ENCODE data around the gene TNFRSF12A.

The TNFRSF12A gene

DNA sequence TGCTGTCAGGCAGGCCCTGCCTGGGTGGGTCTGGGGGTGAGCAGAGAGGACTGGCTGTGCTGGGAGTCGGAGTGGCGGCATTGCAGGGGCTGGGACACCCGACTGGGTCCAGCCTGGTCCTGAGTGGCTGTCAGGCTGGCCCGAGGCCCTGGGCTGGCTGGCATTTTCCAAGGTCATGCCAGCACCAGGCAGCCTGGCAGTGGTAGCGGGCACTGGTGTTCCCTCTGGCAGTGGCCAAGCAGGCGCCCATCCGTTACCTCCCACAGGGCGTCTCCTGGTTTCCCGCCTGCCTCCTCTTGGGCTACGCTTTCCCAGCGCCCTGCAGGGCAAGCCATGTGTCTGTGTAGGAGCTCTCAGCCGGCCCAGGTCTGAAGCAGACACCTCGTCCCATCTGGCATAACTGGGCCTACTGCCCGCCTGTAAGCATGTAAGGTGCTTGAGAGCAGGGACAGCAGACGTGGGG is 34.2 kb upstream of the TNFRSF12A start:
- no peak for DNase-seq (ENCODE audit: low read depth in 2 of 3, low spot score in 2 of 3)

GRCh38 chr16:2986623-2987188 is 33.5 kb upstream of the TNFRSF12A start:
- no peak for DNase-seq (ENCODE audit: low read depth in 2 of 3, low spot score in 2 of 3)

DNA sequence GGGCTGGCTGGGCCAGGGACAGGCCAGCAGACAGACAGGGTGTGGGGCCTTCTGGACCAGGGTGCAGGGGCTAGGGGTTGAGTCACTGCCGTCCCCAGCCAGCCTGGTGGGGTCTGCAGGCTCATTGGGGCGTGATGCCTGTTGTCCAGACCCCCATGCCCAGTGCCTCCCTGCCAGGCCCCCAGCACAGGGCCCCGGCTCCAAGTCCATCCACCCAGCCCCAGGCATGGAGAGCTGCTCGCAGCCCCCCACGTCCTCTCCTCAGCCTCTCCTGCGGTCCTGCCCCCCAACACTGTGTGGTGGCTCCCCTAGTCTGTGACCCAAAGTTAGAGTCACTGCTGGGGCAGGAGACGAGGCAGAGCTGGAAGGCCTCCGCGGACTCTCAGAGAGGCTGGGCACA is 32.9 kb upstream of the TNFRSF12A start:
- DNase-seq (ENCODE audit: low read depth in 2 of 3, low spot score in 2 of 3) = no peak

- no peak for DNase-seq (ENCODE audit: low read depth in 2 of 3, low spot score in 2 of 3)
Measured at GRCh38 chr16:2987833-2988232, 32.3 kb upstream of the TNFRSF12A start.

GRCh38 chr16:2988590-2989099 is 31.5 kb upstream of the TNFRSF12A start:
- no peak for DNase-seq (ENCODE audit: low read depth in 2 of 3, low spot score in 2 of 3)

DNA sequence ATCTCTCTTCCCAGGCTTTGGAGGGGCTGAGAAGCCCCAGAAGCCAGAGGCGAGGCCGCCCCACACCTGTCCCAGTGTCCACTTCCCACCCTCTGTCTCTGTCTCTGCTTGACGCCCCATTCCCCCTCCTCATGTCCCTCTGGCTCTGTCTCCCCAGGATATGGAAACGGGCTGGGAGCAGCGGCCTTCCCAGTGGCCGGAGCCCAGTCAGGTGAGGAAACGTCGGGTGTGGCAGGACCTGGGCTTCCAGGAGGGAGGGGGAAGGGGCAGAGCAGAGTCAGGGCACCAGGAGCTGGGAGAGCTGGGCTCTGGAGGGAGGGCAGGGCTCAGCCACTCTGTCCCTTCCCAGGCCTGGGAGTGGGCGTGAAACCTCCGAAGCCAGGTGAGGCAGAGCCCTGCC is 29.3 kb upstream of the TNFRSF12A start:
- DNase-seq (ENCODE audit: low read depth in 2 of 3, low spot score in 2 of 3) = no peak

GRCh38 chr16:2991566-2992261 is 28.5 kb upstream of the TNFRSF12A start:
- no peak for DNase-seq (ENCODE audit: low read depth in 2 of 3, low spot score in 2 of 3)

DNA sequence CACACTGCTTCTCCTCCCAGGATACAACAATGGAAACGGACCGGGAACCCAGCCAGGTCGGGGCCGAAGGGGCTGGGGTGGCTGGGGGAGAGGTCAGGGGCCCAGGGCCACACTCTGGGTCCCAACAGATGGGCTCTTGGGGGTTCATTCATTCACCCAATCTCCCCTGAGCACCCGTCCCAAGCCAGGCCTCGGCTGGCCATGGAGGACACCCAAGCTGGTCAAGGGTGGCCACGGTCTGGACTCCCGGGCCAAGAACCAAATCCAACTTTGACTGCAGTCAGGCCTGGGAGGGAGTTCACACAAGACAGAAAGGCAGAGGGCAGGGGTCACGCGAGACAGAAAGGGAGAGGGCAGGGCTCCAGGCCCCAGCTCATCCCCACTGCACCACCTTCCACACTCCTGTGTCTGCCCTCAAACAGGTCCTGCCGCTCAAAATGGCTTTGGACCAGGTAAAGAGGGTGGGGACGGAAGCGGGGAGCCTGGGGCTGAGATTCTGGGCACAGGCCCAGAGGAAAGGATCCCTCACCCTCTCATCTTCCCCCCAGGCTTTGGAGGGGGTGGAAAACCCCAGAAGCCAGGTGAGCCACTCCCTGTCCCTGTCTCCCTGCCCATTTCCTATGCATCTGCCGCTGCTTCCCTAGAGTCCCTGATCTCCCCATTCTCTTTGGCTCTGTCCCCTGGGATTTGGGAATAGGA is 27.6 kb upstream of the TNFRSF12A start:
- DNase-seq (ENCODE audit: low read depth in 2 of 3, low spot score in 2 of 3) = no peak

DNA sequence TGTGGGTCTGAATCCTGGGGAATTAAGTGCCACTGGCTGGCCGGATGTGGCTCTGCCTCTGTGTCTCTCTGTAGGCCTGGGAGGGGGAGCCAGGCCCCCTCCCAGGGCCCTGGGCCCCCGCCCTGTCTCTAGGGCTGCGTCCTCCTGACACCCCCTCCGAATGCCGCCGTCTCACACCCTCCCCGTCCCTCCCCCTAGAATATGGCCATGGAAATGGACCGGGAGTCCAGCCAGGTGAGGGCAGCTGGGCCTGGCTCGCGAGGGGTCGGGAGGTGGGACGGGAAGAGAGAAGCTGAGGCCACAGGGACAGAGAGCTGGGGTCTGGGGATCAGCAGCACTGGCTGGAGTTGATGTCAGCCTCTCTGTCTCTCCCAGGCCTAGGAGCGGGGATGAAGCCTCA is 23.9 kb upstream of the TNFRSF12A start:
- DNase-seq (ENCODE audit: low read depth in 2 of 3, low spot score in 2 of 3) = no peak

DNA sequence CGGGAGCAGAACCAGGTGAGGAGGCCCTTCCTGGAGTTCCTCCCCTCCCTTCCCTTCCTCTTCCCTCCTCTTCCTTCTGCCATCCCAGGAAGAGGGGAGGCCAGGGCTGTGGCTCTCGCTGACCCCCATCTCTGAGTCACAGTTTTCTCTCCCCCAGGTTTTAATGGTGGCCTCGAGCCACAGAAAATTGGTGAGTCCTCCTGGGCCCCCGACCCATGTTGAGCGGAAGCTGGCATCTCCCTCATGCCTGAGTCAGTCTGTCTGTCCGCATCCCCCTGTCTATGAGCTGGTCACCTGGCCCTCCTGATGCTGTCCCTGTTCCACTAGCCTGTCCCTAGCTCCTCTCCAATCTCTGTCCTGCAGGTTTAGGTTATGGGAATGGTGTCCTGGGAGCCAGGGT is 20.2 kb upstream of the TNFRSF12A start:
- DNase-seq (ENCODE audit: low read depth in 2 of 3, low spot score in 2 of 3) = no peak

GRCh38 chr16:3000540-3000939 is 19.6 kb upstream of the TNFRSF12A start:
- no peak for DNase-seq (ENCODE audit: low read depth in 2 of 3, low spot score in 2 of 3)

DNA sequence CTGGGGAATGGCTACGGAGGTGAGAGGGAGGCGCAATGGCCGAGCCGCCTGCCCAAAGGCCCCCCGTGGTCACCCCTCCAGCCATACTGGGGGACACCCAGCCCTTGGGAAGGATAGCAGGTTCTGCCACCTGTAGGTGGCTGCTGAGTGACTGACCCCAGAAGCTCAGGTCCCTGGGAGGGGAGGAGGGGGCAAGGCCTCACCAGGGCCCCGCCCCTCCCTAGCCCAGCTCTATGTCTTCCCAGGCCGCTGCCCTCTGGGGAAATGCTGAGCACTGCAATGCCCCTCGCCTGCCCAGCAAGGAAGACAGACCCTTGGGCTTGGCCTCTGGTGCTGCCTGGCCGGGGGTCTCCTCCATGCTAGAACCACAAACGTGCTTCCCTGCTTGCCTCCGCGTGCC is 18.9 kb upstream of the TNFRSF12A start:
- DNase-seq (ENCODE audit: low read depth in 2 of 3, low spot score in 2 of 3) = no peak

DNA sequence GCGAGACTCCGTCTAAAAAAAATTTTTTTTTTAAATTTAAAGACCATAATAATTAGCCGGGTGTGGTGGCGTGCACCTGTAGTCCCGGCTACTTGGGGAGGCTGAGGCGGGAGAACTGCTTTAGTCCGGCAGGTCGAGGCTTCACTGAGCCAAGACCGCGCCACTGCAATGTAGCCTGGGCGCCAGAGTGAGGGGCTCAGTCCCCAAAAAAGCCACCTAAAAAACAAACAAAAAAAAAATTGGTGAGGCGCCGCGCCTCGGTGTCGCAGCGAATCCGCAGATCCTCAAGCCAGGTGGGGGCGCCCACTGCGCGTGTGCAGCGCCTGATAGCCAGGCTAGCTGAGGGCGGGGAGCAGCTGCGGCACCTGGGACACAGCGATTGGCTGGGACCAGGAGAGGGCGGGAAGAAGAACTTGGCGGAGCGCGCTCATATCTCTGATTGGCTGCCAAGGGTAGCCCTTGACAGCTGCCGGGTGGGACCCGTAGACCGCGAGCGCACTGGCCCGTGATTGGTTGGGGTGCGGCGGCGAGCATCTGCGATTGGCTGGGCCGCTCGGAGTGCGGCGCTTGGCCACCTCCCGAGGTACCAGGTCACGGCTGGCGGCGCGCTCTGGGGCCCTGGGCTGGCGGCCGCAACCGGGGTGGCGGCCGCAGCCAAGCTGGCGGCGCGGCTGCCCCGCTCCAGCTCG is 16.4 kb upstream of the TNFRSF12A start:
- DNase-seq (ENCODE audit: low read depth in 2 of 3, low spot score in 2 of 3) = peak; percentile 80 to 93 (median 90)

- no peak for DNase-seq (ENCODE audit: low read depth in 2 of 3, low spot score in 2 of 3)
Measured at GRCh38 chr16:3004319-3004718, 15.8 kb upstream of the TNFRSF12A start.

GRCh38 chr16:3004781-3005284 is 15.3 kb upstream of the TNFRSF12A start:
- DNase-seq (ENCODE audit: low read depth in 2 of 3, low spot score in 2 of 3) = no peak

GRCh38 chr16:3007059-3007956 is 12.9 kb upstream of the TNFRSF12A start:
- DNase-seq (ENCODE audit: low read depth in 2 of 3, low spot score in 2 of 3) = no peak

DNA sequence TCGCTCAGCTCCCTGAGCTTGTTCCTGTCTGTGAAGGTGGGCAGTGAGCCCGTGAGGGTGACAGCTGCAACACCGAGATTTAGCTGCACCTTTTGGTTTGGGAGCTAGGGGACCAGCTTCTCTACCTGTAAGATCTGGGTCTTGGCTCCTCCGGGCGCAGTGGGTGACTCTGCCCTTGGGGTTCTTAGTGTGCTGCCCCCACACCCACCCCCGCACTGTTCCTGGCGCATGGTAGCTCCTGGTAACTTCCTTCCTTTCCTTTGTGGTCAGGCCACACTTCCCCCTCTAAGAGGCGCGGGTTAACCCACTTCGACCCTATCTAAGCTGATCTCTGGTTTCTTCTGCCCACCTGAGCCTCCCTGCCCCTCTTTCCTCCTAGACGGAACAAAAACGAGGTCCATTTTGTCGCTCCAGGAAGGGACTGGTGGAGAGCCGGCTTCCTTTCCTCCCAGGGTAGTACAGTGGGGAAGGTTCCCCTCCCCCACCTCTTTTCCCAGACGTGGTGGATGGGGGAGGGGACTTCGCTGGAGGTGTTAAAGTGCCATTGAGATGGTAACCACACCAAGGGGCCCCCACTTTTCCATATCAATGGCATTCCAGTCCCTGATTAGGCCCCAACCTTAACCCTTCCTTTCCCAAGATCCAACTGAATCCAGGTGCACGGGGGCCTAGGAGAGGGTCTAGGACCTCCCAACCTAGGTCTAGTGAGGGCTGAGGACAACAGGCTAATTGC is 12.0 kb upstream of the TNFRSF12A start:
- DNase-seq (ENCODE audit: low read depth in 2 of 3, low spot score in 2 of 3) = no peak

- DNase-seq (ENCODE audit: low read depth in 2 of 3, low spot score in 2 of 3) = no peak
Measured at GRCh38 chr16:3008690-3009037, 11.5 kb upstream of the TNFRSF12A start.

DNA sequence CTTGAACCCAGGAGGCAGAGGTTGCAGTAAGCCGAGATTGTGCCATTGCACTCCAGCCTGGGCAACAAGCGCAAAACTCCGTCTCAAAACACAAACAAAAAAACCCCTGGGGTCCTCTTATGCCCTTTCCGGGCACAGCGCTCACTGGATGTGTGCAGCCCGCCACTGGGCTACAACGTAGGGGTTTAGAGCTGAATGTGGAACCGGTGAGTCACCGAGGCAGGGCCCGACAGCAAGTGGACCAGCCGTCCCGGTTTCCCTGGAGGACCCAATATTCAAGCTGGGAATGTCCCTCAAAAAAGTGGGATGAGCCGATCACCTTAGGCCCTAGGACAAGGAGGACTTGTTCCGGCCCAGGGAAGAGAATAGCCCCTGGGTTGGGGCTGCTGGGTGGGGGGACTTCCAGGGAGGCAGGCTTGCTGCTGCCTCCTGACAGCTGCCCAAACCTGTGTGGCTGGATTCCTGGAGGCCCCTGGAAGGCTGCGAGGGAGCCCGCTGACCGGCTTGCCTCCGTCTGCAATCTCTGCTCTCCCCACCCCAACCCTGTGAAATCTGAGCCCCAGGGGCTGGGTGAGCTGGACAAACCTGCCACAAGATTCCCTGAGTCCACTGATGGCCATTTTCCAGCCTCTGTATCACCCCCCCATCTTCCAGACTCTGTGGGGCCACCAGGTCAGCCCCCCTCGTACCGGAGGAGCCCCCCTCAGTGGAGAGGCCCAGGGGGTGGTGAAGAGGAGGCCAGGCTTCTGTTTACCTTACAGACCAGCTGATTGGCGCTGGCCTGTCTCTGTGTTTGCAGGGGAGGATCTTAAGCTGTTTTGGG is 10.4 kb upstream of the TNFRSF12A start:
- DNase-seq (ENCODE audit: low read depth in 2 of 3, low spot score in 2 of 3) = no peak

Data from activated CD8-positive, alpha-beta memory T cell treated with anti-CD3 and anti-CD28 coated beads for 48 hours (primary cell).